B cell (primary cell): ENCODE results near the gene HYDIN. TPM values are rescaled to one million over a fixed set of nuclear protein-coding genes. Genes with fewer than 3 reads are reported as not detected.

Experiments
- ATAC-seq: fragments of 200-7000 bp; cut with Tn5 transposase; one replicate; pipeline ENCODE4 v1.10.0; 2021; ENCODE audit warnings: low read depth, mild to moderate bottlenecking, moderate number of reproducible peaks, moderate library complexity
- CTCF ChIA-PET: fragments of 350-600 bp; sonication (Branson Sonifier 250); formaldehyde crosslinking; loops from one replicate; lab custom pipeline; 2021; ENCODE audit warnings: antibody characterized with exemption, inconsistent platforms; lab: Charles Lee
- POLR2A ChIA-PET: fragments of 350-600 bp; sonication (Branson Sonifier 250); formaldehyde crosslinking; loops from one replicate; lab custom pipeline; 2021; ENCODE audit warnings: antibody characterized with exemption; lab: Charles Lee
- DNase-seq: peaks from one replicate; pipeline ENCODE4 v3.0.0; 2013
- H2AFZ ChIP-seq: 2 replicates; pipeline ENCODE4 v1.6.1; 2012; ENCODE audit warnings: mild to moderate bottlenecking, low read depth, low read length; ENCODE audit not compliant: insufficient read depth, poor library complexity, severe bottlenecking
- H3K27ac ChIP-seq, 2 donors: 1 replicate in 1 of 2; 2 replicates in 1 of 2; pipeline ENCODE4 v1.5.1; 2012 to 2013; ENCODE audit warnings: low read length in 2 of 2, mild to moderate bottlenecking in 2 of 2, moderate library complexity in 1 of 2
- H3K27me3 ChIP-seq, 4 experiments: fragments of 200-600 bp in 1 of 4; sonication (generic) in 1 of 4; replicated peaks in 1 of 4; 1 replicate in 2 of 4; 2 replicates in 2 of 4; pipeline versions ENCODE4 v1.6.1 to v1.7.0; 2013 to 2016; ENCODE audit warnings: low read length in 3 of 4, mild to moderate bottlenecking in 2 of 4, mixed read lengths in 1 of 4, moderate library complexity in 1 of 4; ENCODE audit not compliant: insufficient read depth in 4 of 4, control insufficient read depth in 3 of 4; ENCODE audit errors: control extremely low read depth in 1 of 4
- H3K36me3 ChIP-seq, 2 experiments: replicated peaks in 1 of 2; 1 replicate in 1 of 2; 2 replicates in 1 of 2; pipeline versions ENCODE4 v1.6.1 to v1.7.1; 2013; ENCODE audit warnings: low read length in 1 of 2; ENCODE audit not compliant: insufficient read depth in 2 of 2, control insufficient read depth in 1 of 2; ENCODE audit errors: control extremely low read depth in 1 of 2, extremely low read depth in 1 of 2
- H3K4me1 ChIP-seq, 2 donors: fragments of 200-600 bp in 1 of 2; sonication (generic) in 1 of 2; 1 replicate in 1 of 2; 2 replicates in 1 of 2; pipeline versions ENCODE4 v1.5.1 to v1.6.1; 2013 to 2017; ENCODE audit warnings: low read length in 2 of 2; ENCODE audit not compliant: control insufficient read depth in 2 of 2, insufficient read depth in 2 of 2
- H3K4me2 ChIP-seq: replicated peaks from 2 replicates; pipeline ENCODE3; 2012; ENCODE audit warnings: mild to moderate bottlenecking, low read depth, low read length; ENCODE audit not compliant: poor library complexity, severe bottlenecking
- H3K4me3 ChIP-seq, 5 experiments: fragments of 200-600 bp in 1 of 5; sonication (generic) in 1 of 5; 1 replicate in 3 of 5; 2 replicates in 2 of 5; pipeline versions ENCODE4 v1.5.1 to v1.7.0; 2011 to 2016; ENCODE audit warnings: low read length in 4 of 5, mild to moderate bottlenecking in 4 of 5, low read depth in 2 of 5, control low read depth in 1 of 5, moderate library complexity in 1 of 5; ENCODE audit not compliant: insufficient read depth in 1 of 5; ENCODE audit errors: control extremely low read depth in 1 of 5, extremely low read depth in 1 of 5
- H3K79me2 ChIP-seq: fragments of 200-600 bp; sonication (generic); one replicate; pipeline ENCODE4 v1.6.0; 2016; ENCODE audit warnings: low read length; ENCODE audit not compliant: control insufficient read depth, insufficient read depth
- H3K9ac ChIP-seq: fragments of 200-600 bp; sonication (generic); 2 replicates; pipeline ENCODE4 v1.6.1; 2017; ENCODE audit warnings: mild to moderate bottlenecking, low read length, moderate library complexity
- H3K9me3 ChIP-seq, 3 donors: one replicate each; pipeline versions ENCODE4 v1.6.1 to v1.7.1; 2013; ENCODE audit warnings: low read length in 2 of 3; ENCODE audit not compliant: control insufficient read depth in 2 of 3, insufficient read depth in 1 of 3; ENCODE audit errors: control extremely low read depth in 1 of 3
- H4K20me1 ChIP-seq: 2 replicates; pipeline ENCODE4 v1.6.0; 2012; ENCODE audit warnings: mild to moderate bottlenecking, low read length; ENCODE audit not compliant: insufficient read depth, control insufficient read depth, poor library complexity, severe bottlenecking
- H3K27ac Mint-ChIP-seq: one replicate; pipeline ENCODE4 v1.8.0; 2021; ENCODE audit warnings: mixed read lengths
- H3K27me3 Mint-ChIP-seq: one replicate; pipeline ENCODE4 v1.8.0; 2021; ENCODE audit warnings: mixed read lengths
- H3K4me1 Mint-ChIP-seq: one replicate; pipeline ENCODE4 v1.8.0; 2021; ENCODE audit warnings: mixed read lengths
- H3K4me3 Mint-ChIP-seq: one replicate; pipeline ENCODE4 v1.8.0; 2021; ENCODE audit warnings: mixed read lengths
- H3K9me3 Mint-ChIP-seq: one replicate; pipeline ENCODE4 v1.8.0; 2022; ENCODE audit warnings: mixed read lengths; ENCODE audit not compliant: insufficient read depth
- EZH2 ChIP-seq: IDR thresholded peaks from 2 replicates; pipeline ENCODE4 v1.6.1; 2012; ENCODE audit warnings: borderline replicate concordance, low read depth, mild to moderate bottlenecking, moderate library complexity, low read length; ENCODE audit not compliant: insufficient read depth, poor library complexity, severe bottlenecking
- WGBS: methylation state at CpG from one replicate; pipeline ENCODE4 v1.1.5; 2013; ENCODE audit warnings: missing lambda C conversion rate; ENCODE audit not compliant: insufficient coverage; 5-methylcytosine and 5-hydroxymethylcytosine counted together
- intact Hi-C: fragments of 100-400 bp; cut with micrococcal nuclease; formaldehyde crosslinking; loops from one replicate; pipeline ENCODE4 v1.10.0; 2022
- polyA plus RNA-seq: library from polyadenylated mRNA; depleted of rRNA; stranded (reverse); fragments of >200 nt; gene quantifications from 2 replicates; pipeline ENCODE4 v1.2.3, GENCODE V29; 2012
- total RNA-seq, 2 donors: library from RNA; stranded (reverse); fragments of 120-200 nt in 1 of 2; gene quantifications; 1 replicate in 1 of 2; 2 replicates in 1 of 2; pipeline versions ENCODE4 v1.2.3 to v1.2.4, GENCODE V29; 2013 to 2022
- TF ChIP-seq, protein P1 (sequence below): fragments of 200-600 bp; IDR thresholded peaks from one replicate; pipeline ENCODE4 v1.8.0; 2022; ENCODE audit warnings: antibody characterized with exemption, mild to moderate bottlenecking

HYDIN gene
- total and polyA plus RNA-seq, 2 donors (not counting 1 experiment from before 2014, with no cell fraction given) = 0.10 TPM; not detected in 1

DNA sequence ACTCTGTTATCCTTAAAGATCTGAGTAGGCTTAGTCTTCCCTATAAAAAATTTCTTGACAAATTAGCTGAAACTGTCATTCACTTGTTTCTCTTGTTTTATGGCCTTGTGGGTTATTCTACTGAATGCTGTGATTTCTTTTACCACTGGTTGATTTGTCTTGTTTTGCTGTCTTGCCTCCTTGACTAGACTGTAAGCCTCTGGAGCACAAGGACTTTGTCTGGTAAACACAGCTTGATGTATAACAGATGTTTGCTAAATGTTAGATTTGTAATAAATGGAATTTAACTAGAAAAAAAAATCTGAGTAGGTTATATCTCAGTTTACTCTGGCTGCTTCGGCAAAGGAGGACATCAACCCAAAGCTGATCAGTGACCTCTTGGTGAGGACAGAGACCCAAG lies 451.2 kb downstream of the HYDIN start:
- no peak for DNase-seq
- peaks cover 0 to 13% (median 0%) of the 10 kb centered on the region in 3 donors for H3K9me3 ChIP-seq
- no peaks in the 10 kb centered on the region for H3K79me2 ChIP-seq
- no peak overlapping the region for H3K27ac ChIP-seq
- no peaks in the 10 kb centered on the region for H3K9me3 Mint-ChIP-seq
- no peaks in the 10 kb centered on the region for H4K20me1 ChIP-seq
- intact Hi-C loops = no loop called here
- no peak overlapping the region for H3K4me2 ChIP-seq
- peaks cover 0 to 77% of the 10 kb centered on the region in 2 experiments for H3K36me3 ChIP-seq
- 100% methylated on average over 1 of the region's 1 CpG for WGBS
- TF ChIP-seq, protein P1, sequence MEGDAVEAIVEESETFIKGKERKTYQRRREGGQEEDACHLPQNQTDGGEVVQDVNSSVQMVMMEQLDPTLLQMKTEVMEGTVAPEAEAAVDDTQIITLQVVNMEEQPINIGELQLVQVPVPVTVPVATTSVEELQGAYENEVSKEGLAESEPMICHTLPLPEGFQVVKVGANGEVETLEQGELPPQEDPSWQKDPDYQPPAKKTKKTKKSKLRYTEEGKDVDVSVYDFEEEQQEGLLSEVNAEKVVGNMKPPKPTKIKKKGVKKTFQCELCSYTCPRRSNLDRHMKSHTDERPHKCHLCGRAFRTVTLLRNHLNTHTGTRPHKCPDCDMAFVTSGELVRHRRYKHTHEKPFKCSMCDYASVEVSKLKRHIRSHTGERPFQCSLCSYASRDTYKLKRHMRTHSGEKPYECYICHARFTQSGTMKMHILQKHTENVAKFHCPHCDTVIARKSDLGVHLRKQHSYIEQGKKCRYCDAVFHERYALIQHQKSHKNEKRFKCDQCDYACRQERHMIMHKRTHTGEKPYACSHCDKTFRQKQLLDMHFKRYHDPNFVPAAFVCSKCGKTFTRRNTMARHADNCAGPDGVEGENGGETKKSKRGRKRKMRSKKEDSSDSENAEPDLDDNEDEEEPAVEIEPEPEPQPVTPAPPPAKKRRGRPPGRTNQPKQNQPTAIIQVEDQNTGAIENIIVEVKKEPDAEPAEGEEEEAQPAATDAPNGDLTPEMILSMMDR = no peak
- TF ChIP-seq EZH2 = no peak
- no peak overlapping the region for H3K4me3 Mint-ChIP-seq
- no peaks in the 10 kb centered on the region for H3K27me3 ChIP-seq
- H3K27me3 Mint-ChIP-seq = no peaks in the 10 kb centered on the region
- no peaks in the 10 kb centered on the region for H3K4me1 ChIP-seq
- no peak for ATAC-seq
- no peak overlapping the region for H2AFZ ChIP-seq
- H3K4me3 ChIP-seq = no peak overlapping the region
- H3K4me1 Mint-ChIP-seq = no peaks in the 10 kb centered on the region
- ChIA-PET POLR2A (no interaction called here), CTCF (interaction anchor here (0.9 to 2.2 kb wide), 3 partner anchors 9 to 532 kb away, joined by 3 to 11 read pairs (median 4); no protein-coding TSS in a partner anchor)
- H3K27ac Mint-ChIP-seq = no peak overlapping the region
- no peak overlapping the region for H3K9ac ChIP-seq

GRCh38 chr16:70778901-70779309 lies 451.6 kb downstream of the HYDIN start:
- no peak for ATAC-seq
- CTCF ChIA-PET = interaction anchor here (0.9 to 2.2 kb wide), 3 partner anchors 8 to 533 kb away, joined by 3 to 11 read pairs (median 4); no protein-coding TSS in a partner anchor

More at GRCh38 chr16:70778901-70779309, 451.6 kb downstream of the HYDIN start:
- 93% methylated on average over 8 of the region's 8 CpGs for WGBS
- TF ChIP-seq, protein P1 = no peak
- no peak for TF ChIP-seq EZH2
- no peak overlapping the region for H3K4me2 ChIP-seq
- H3K4me1 ChIP-seq = no peaks in the 10 kb centered on the region
- no peak for DNase-seq
- no peaks in the 10 kb centered on the region for H4K20me1 ChIP-seq
- H3K27ac ChIP-seq = no peak overlapping the region
- H3K4me3 Mint-ChIP-seq = no peak overlapping the region
- no peak overlapping the region for H3K9ac ChIP-seq
- peaks cover 0 to 13% (median 0%) of the 10 kb centered on the region in 3 donors for H3K9me3 ChIP-seq
- no peaks in the 10 kb centered on the region for H3K9me3 Mint-ChIP-seq
- peaks cover 2 to 75% of the 10 kb centered on the region in 2 experiments for H3K36me3 ChIP-seq
- no peaks in the 10 kb centered on the region for H3K27me3 ChIP-seq
- no peak overlapping the region for H3K27ac Mint-ChIP-seq
- H3K27me3 Mint-ChIP-seq = no peaks in the 10 kb centered on the region
- no peak overlapping the region for H2AFZ ChIP-seq
- H3K79me2 ChIP-seq = no peaks in the 10 kb centered on the region
- POLR2A ChIA-PET = no interaction called here
- intact Hi-C loops = no loop called here
- no peak overlapping the region for H3K4me3 ChIP-seq
- H3K4me1 Mint-ChIP-seq = no peaks in the 10 kb centered on the region
